GM12864 (cell line): ENCODE results near the gene DGKI.

Source experiments
- DNase-seq: peaks from one replicate; pipeline ENCODE4 v3.0.0-alpha.2; 2011; ENCODE audit warnings: low read depth
- H3K4me3 ChIP-seq: 2 replicates; pipeline ENCODE4 v1.5.1; 2011; ENCODE audit warnings: mild to moderate bottlenecking, low read depth, low read length, control low read depth
- CTCF ChIP-seq: IDR thresholded peaks from 2 replicates; pipeline ENCODE4 v1.5.1; 2011; ENCODE audit warnings: low read depth, mild to moderate bottlenecking, moderate library complexity, low read length, control low read depth, inconsistent platforms; ENCODE audit errors: missing control alignments

The DGKI gene

GRCh38 chr7:137373507-137373906 lies 473.3 kb downstream of the DGKI start:
- TF ChIP-seq CTCF: no peak
- H3K4me3 ChIP-seq: no peak overlapping the region
- DNase-seq: no peak

GRCh38 chr7:137371616-137372015 lies 475.2 kb downstream of the DGKI start:
- no peak for DNase-seq
- TF ChIP-seq CTCF: no peak
- no peak overlapping the region for H3K4me3 ChIP-seq

- no peak overlapping the region for H3K4me3 ChIP-seq
- DNase-seq: no peak
- no peak for TF ChIP-seq CTCF
Measured at GRCh38 chr7:137366995-137367394, 479.8 kb downstream of the DGKI start.

GRCh38 chr7:137363683-137364082 lies 483.1 kb downstream of the DGKI start:
- no peak overlapping the region for H3K4me3 ChIP-seq
- DNase-seq: no peak
- TF ChIP-seq CTCF: no peak

GRCh38 chr7:137360087-137360679 lies 486.6 kb downstream of the DGKI start:
- DNase-seq: no peak
- TF ChIP-seq CTCF: no peak
- H3K4me3 ChIP-seq: no peak overlapping the region

- no peak for TF ChIP-seq CTCF
- no peak overlapping the region for H3K4me3 ChIP-seq
- no peak for DNase-seq
Measured at GRCh38 chr7:137354961-137355360, 491.8 kb downstream of the DGKI start.

GRCh38 chr7:137354396-137354795 lies 492.4 kb downstream of the DGKI start:
- no peak for TF ChIP-seq CTCF
- H3K4me3 ChIP-seq: no peak overlapping the region
- DNase-seq: no peak
